Mesenteric fat pad (tissue), 1 donor: Measurements from ENCODE around the gene HEATR3. TPM values are rescaled to one million over a fixed set of nuclear protein-coding genes. Genes with fewer than 3 reads are reported as not detected.

Experiments
- DNase-seq: peaks from one replicate; pipeline ENCODE4 v3.0.0-alpha.2; 2020; ENCODE audit warnings: low spot score
- total RNA-seq: library from RNA; stranded (reverse); fragmentation: NEBNext Ultra II Directional; extraction: Animal tissue kit (Norgen Biotek cat#: 25700); gene quantifications from one replicate; pipeline ENCODE4 v1.2.1, GENCODE V29; 2021
- donor health status: DM: yes; HTN: yes; CAD: no.

HEATR3 gene
- total RNA-seq, 1 donor from 2014 or later = 22.4 TPM

DNA sequence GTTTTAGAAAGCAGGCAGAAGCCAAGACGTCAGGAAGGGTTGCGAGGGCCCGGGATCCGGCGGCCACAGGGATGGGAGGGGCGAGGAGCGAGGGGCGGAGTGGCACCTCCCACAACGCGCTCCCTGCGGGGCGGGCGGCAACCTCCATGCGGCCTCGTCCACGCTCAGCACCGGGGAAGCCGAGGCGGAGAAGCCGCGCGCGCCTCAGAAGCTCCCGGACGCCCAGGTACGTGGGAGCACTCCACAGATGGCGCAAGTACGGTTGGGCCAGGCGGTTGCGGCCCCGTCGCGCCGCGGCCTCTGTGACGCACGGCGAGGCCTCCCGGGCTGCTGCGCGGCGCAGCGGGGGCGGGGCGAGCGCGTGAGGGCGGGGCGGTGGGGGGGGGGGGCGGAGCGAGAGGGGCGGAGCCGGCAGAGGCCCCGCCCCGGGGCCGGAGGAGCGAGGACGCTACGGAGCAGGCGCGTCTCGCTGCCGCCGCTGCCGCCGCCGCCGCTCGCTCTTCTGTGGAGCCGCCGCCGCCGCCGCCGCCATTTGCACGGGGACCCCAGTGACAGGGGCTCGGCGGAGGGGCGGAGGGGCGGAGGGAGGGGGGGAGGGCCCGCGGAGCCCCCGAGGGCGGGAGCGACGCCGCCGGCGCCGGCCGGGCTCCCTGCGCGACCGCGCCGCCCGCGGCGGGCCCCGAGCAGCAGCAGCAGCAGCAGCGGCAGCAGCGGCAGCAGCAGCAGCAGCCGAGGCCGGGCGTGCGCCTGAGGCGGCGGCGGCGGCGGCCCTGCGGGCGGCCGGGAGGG lies 87.2 kb downstream of the HEATR3 start, which contains the start of gene TENT4B:
TENT4B (plus strand) TSS at position 500 of the 789 bp plus-strand sequence. CDS start 316 bp downstream, outside the sequence.
- DNase-seq = peak; percentile 94

DNA sequence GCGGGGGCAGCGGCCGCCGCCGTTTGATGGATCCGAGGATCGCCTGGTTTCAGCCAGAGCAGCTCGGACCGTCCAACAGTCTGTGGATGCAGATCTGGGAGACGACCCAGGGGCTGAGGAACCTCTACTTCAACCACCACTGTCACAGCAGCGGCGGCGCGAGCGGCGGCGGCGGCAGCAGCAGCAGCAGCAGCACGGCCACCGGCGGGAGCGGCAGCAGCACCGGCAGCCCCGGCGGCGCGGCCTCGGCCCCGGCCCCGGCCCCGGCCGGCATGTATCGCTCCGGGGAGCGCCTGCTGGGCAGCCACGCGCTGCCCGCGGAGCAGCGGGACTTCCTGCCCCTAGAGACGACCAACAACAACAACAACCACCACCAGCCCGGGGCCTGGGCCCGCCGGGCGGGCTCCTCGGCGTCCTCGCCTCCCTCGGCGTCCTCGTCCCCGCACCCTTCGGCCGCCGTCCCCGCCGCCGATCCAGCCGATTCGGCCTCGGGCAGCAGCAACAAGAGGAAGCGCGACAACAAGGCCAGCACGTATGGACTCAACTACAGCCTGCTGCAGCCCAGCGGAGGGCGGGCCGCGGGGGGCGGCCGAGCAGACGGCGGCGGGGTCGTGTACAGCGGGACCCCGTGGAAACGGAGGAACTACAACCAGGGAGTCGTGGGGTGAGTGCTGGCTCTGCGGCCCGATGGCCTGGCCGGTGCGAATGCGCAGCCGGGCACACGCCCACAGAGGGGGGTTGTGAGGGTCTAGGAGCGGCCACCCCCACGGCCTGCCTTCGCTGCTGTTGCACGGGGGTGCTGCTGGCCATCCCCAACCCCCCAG lies 88.0 kb downstream of the HEATR3 start:
- peak; percentile 90 for DNase-seq

DNA sequence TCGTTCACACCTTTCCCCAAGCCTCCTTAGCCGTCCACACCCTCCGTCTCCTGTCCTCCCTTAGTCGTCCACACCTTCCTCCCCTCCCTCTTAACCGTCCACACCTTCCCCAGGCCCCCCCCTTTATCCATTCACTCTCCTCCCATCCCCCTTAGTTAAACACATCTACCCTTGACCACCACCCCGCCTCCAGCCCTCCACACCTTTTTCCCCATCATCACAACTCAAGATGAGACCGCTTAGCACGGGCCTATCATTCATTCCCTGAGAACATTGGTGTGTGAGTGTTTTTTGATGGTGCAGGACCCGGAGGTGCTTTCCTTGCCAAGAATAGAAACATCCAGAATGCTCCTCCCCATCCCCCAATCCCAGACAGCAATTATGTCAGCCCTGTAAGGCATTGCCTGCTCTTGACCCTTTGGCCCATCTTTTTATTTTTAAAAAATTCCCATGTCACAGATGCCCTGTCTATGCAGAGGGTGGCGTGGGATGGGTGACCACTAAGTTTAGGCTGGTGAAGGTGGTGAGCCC lies 88.7 kb downstream of the HEATR3 start:
- DNase-seq = peak; percentile 47

DNA sequence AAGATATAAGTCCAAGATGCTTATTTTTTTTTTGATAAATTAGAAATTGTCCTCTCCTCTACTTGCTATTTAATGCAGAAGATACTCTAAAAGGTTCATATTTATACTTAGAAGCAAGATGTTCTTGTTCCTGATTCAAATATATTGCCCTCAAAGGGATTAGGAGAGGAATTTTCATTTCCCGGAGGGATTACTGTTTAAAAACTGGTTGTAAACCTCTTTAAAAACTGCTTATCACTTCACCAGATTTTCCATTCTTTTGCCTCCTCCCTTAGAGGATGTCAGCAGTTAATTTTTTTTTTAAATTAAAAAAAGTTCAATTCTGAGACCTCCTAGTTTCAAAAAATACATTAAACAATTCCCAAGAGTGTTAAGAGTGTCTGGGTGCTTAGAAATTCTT lies 90.2 kb downstream of the HEATR3 start:
- DNase-seq = no peak

Other genes with a start within 250 kb of the HEATR3 start
- 13.5 TPM for gene ZNF423, start 209.9 kb upstream of the HEATR3 start, total RNA-seq
- gene CNEP1R1, start 40.7 kb upstream of the HEATR3 start, total RNA-seq = 23.5 TPM
- gene TENT4B, start 87.3 kb downstream of the HEATR3 start, total RNA-seq = 11.3 TPM
- 26.8 TPM for gene ADCY7, start 200.6 kb downstream of the HEATR3 start, total RNA-seq